ENCODE results near the gene TLE6. TPM values are rescaled to one million over a fixed set of nuclear protein-coding genes. Genes with fewer than 3 reads are reported as not detected.

TLE6 gene
- total and polyA plus RNA-seq, 2 of the 8 experiments (the other 6 are each of a cell fraction or from before 2014, with no cell fraction given): 2.5 to 2.9 TPM

DNA sequence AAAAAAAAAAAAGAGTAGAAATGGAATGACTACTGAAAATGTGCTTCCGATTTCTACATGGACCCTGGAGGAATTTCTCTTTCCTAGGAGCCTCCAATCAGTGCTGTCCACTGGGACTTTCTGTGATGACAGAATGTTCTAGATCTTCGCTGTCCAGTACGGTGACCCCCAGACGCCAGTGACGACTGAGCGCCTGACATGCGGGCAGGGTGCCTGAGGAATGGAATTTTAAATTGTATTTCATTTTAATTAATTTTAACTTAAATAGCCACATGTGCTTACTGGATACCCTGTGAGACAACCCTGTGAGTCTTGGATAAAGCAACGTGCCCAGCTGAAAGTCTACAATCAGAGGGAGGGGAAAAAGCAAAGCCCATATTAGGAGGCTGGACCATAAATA, 4.1 kb upstream of the TLE6 start:
- FAIRE-seq: no peak
- TF ChIP-seq SIX5 (IDR thresholded peaks at IDR 0.05; ENCODE audit: low read depth, low read length) (no peak), TEAD4 (IDR thresholded peaks at IDR 0.05; ENCODE audit: low read depth, low read length) (no peak), EP300 (IDR thresholded peaks at IDR 0.05; ENCODE audit: borderline replicate concordance in 1 of 2, low read depth in 2 of 2, low read length in 2 of 2) (no peak), CEBPB (IDR thresholded peaks at IDR 0.05; ENCODE audit: low read depth, low read length) (no peak), POLR2AphosphoS5 (IDR thresholded peaks at IDR 0.05; ENCODE audit: low read depth, low read length) (no peak), SP1 (IDR thresholded peaks at IDR 0.05; ENCODE audit: low read depth, low read length) (no peak), BACH1 (IDR thresholded peaks at IDR 0.05; ENCODE audit: low read length) (no peak), KDM1A (IDR thresholded peaks at IDR 0.05; ENCODE audit: borderline replicate concordance, low read length) (no peak), NRF1 (IDR thresholded peaks at IDR 0.05; ENCODE audit: low read depth, low read length) (no peak), TCF12 (IDR thresholded peaks at IDR 0.05; ENCODE audit: low read depth, low read length) (no peak), RXRA (IDR thresholded peaks at IDR 0.05; ENCODE audit: insufficient read depth, low read depth, low read length) (no peak), KDM5A (IDR thresholded peaks at IDR 0.05; ENCODE audit: low read length) (no peak), RNF2 (IDR thresholded peaks at IDR 0.05; ENCODE audit: borderline replicate concordance, low read depth, low read length, missing control alignments, poor library complexity, severe bottlenecking) (no peak), HDAC6 (IDR thresholded peaks at IDR 0.05; ENCODE audit: low read depth, low read length) (no peak)
- TF ChIP-seq, protein P1, sequence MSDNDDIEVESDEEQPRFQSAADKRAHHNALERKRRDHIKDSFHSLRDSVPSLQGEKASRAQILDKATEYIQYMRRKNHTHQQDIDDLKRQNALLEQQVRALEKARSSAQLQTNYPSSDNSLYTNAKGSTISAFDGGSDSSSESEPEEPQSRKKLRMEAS (IDR thresholded peaks at IDR 0.05): no peak

More for the DNA sequence above, 4.1 kb upstream of the TLE6 start:
- DNase-seq (ENCODE audit: low read depth in 1 of 2, low spot score in 2 of 2): no peak
- H3K23me2 ChIP-seq (ENCODE audit: low read depth, low read length): peaks cover 8% of the 10 kb centered on the region; the same call in 1 of the 2 replicates
- no peak overlapping the region for H4K5ac ChIP-seq (ENCODE audit: insufficient read length, low read depth, low read length)
- no peak overlapping the region for H3K18ac ChIP-seq (ENCODE audit: extremely low read depth, low read length)
- H3K56ac ChIP-seq (replicated peaks; ENCODE audit: insufficient read length, low read depth, low read length): no peak overlapping the region
- peaks cover 0 to 13% (median 10%) of the 10 kb centered on the region in 4 experiments; a peak in 6 of 7 replicates for H3K27me3 ChIP-seq (replicated peaks in 1 of 4; ENCODE audit: control insufficient read depth in 3 of 4, extremely low read depth in 1 of 4, insufficient read depth in 3 of 4, low read length in 3 of 4)
- H3K4me2 ChIP-seq (ENCODE audit: insufficient read depth in 1 of 2, low read depth in 2 of 2, low read length in 2 of 2): no peak overlapping the region
- no peak overlapping the region for H4K8ac ChIP-seq (ENCODE audit: extremely low read depth, insufficient read depth, low read length)
- no peaks in the 10 kb centered on the region for H3K79me2 ChIP-seq (ENCODE audit: control insufficient read depth in 1 of 2, insufficient read depth in 2 of 2, low read length in 2 of 2)
- CTCF ChIA-PET (ENCODE audit: partially characterized antibody): no interaction called here
- no peak overlapping the region for H3K27ac ChIP-seq (ENCODE audit: low read depth, low read length)
- no peak overlapping the region for H2BK120ac ChIP-seq (replicated peaks; ENCODE audit: low read depth, low read length)
- POLR2A ChIA-PET (ENCODE audit: partially characterized antibody): interaction anchor here (0.9 to 1.3 kb wide), 3 partner anchors 56 to 131 kb away, joined by 3 read pairs; partner anchors contain the start of gene TLE2
- no peaks in the 10 kb centered on the region for H3K36me3 ChIP-seq (ENCODE audit: control insufficient read depth in 2 of 4, insufficient read depth in 4 of 4, low read length in 3 of 4)
- no peak overlapping the region for H3K14ac ChIP-seq (ENCODE audit: insufficient read length)
- no peak overlapping the region for H2BK20ac ChIP-seq (ENCODE audit: low read length)
- no peaks in the 10 kb centered on the region for H4K20me1 ChIP-seq (replicated peaks in 1 of 2; ENCODE audit: control insufficient read depth in 1 of 2, insufficient read depth in 2 of 2, low read length in 2 of 2)
- H2AFZ ChIP-seq (ENCODE audit: low read length): no peak overlapping the region
- H2AK5ac ChIP-seq (ENCODE audit: low read depth, low read length): no peak overlapping the region
- no peaks in the 10 kb centered on the region for H3K9me3 ChIP-seq (ENCODE audit: insufficient read depth in 2 of 2, low read depth in 1 of 2, low read length in 1 of 2)
- H4K91ac ChIP-seq (replicated peaks; ENCODE audit: insufficient read length, low read length): no peak overlapping the region
- H3K79me1 ChIP-seq (ENCODE audit: low read depth, low read length): no peaks in the 10 kb centered on the region
- no peak overlapping the region for H3K23ac ChIP-seq (ENCODE audit: insufficient read length)
- peaks cover 0 to 11% (median 7%) of the 10 kb centered on the region in 4 experiments; a peak in 5 of 7 replicates for H3K4me1 ChIP-seq (replicated peaks in 1 of 4; ENCODE audit: control insufficient read depth in 3 of 4, insufficient read depth in 4 of 4, low read length in 3 of 4)
- H3K4ac ChIP-seq (replicated peaks; ENCODE audit: insufficient read length, low read depth, low read length): no peak overlapping the region
- H3K9ac ChIP-seq (replicated peaks in 1 of 4; ENCODE audit: extremely low read depth in 1 of 4, low read depth in 3 of 4, low read length in 3 of 4): no peak overlapping the region
- H2BK12ac ChIP-seq (ENCODE audit: low read depth, low read length): no peak overlapping the region
- no peak overlapping the region for H2BK5ac ChIP-seq (ENCODE audit: low read depth, low read length)
- H3K4me3 ChIP-seq (ENCODE audit: extremely low read depth in 1 of 4, insufficient read depth in 2 of 4, low read depth in 3 of 4, low read length in 4 of 4): no peak overlapping the region
- no peak overlapping the region for H2BK15ac ChIP-seq (ENCODE audit: low read length)
- 92% methylated on average over 8 of the region's 8 CpGs; no CpG with 5 or more reads in 1 of the 2 experiments for WGBS, 2 experiments (ENCODE audit: extremely low coverage in 1 of 2, insufficient coverage in 1 of 2, insufficient read length in 1 of 2, insufficient replicate concordance in 2 of 2, low coverage in 1 of 2, low lambda C conversion rate in 2 of 2, missing lambda C conversion rate in 1 of 2)
